Gastroesophageal sphincter (tissue), 4 donors: ENCODE measurements around the gene TMEM178B. TPM values are rescaled to one million over a fixed set of nuclear protein-coding genes. Genes with fewer than 3 reads are reported as not detected.
"Not testable (repeated sequence)": the region's sequence is repeated elsewhere in the genome, so short reads cannot be mapped to it uniquely, and the experiment has no call there.

ENCODE experiments used
- ATAC-seq: fragments of 150-250 bp; one replicate; pipeline ENCODE4 v1.9.1; 2016; ENCODE audit warnings: mild to moderate bottlenecking, moderate library complexity
- H3K27ac ChIP-seq, 4 donors: fragments of 200-600 bp; sonication (generic) in 3 of 4; 1 replicate in 3 of 4; 2 replicates in 1 of 4; pipeline ENCODE4 v1.5.1; 2016 to 2019
- H3K27me3 ChIP-seq: fragments of 200-600 bp; sonication (generic); one replicate; pipeline ENCODE4 v1.5.1; 2019
- H3K36me3 ChIP-seq, 2 donors: fragments of 200-600 bp; sonication (generic); one replicate each; pipeline ENCODE4 v1.5.1; 2019; ENCODE audit warnings: control low read depth in 1 of 2
- H3K4me1 ChIP-seq, 3 donors: fragments of 200-600 bp; sonication (generic); 1 replicate in 2 of 3; 2 replicates in 1 of 3; pipeline ENCODE4 v1.5.1; 2016 to 2019; ENCODE audit warnings: control low read depth in 2 of 3
- H3K4me3 ChIP-seq, 2 donors: fragments of 200-600 bp; sonication (generic); one replicate each; pipeline ENCODE4 v1.5.1; 2019; ENCODE audit warnings: mild to moderate bottlenecking in 1 of 2, moderate library complexity in 1 of 2
- H3K9me3 ChIP-seq, 3 donors: fragments of 200-600 bp; sonication (generic); one replicate each; pipeline ENCODE4 v1.5.1; 2017 to 2019; ENCODE audit warnings: control low read depth in 2 of 3
- EP300 ChIP-seq: sonication (generic); formaldehyde crosslinking; IDR thresholded peaks from one replicate; pipeline ENCODE4 v1.6.1; 2017; ENCODE audit warnings: antibody characterized with exemption, mild to moderate bottlenecking
- POLR2A ChIP-seq, 2 donors: fragments of 450-650 bp; IDR thresholded peaks; one replicate each; pipeline ENCODE4 v1.6.1; 2017; ENCODE audit warnings: antibody characterized with exemption in 2 of 2, mild to moderate bottlenecking in 2 of 2, moderate library complexity in 1 of 2
- POLR2AphosphoS5 ChIP-seq: sonication (generic); formaldehyde crosslinking; IDR thresholded peaks from one replicate; pipeline ENCODE4 v1.6.1; 2017; ENCODE audit warnings: antibody characterized with exemption
- WGBS, 2 donors: methylation state at CpG; one replicate each; pipeline ENCODE4 v1.1.5; 2018; ENCODE audit warnings: low coverage in 1 of 2; 5-methylcytosine and 5-hydroxymethylcytosine counted together
- total RNA-seq, 4 donors: library from RNA; depleted of rRNA; stranded (reverse); fragments of >200 nt; gene quantifications; one replicate each; pipeline ENCODE4 v1.1.0, GENCODE V29; 2016
- TF ChIP-seq, protein P1 (sequence below), 4 experiments: fragments of 200-600 bp in 2 of 4; fragments of 450-650 bp in 2 of 4; sonication (generic) in 1 of 4; IDR thresholded peaks; one replicate each; pipeline ENCODE4 v1.5.1; 2017 to 2019; ENCODE audit warnings: antibody characterized with exemption in 4 of 4, mild to moderate bottlenecking in 2 of 4, moderate library complexity in 2 of 4

The TMEM178B gene
- total RNA-seq, 4 donors from 2014 or later = 0.62 to 1.4 (median 1.0) TPM

DNA sequence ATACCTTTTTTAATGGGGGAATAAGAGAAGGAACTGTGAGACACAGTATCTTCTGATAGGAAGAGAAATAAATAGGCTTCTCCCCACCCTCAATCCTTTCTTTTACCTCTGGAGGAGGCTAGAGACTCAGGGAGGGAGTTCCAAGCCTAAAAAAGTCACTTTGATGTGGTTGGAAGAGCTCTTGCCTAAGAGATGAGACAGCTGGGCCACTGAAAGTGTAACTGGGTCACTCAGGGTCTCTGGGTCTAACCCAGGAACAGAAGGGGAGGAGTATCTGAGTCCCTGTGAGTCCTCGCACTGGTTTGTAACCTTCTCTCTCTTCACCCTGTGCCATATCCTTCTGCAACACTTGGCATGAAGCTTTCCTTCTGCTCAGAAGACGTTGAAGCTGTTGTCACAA, 254.4 kb downstream of the TMEM178B start:
- TF ChIP-seq EP300 (no peak), POLR2AphosphoS5 (no peak), POLR2A (IDR thresholded peaks at IDR 0.05) (no peak)
- TF ChIP-seq, protein P1, sequence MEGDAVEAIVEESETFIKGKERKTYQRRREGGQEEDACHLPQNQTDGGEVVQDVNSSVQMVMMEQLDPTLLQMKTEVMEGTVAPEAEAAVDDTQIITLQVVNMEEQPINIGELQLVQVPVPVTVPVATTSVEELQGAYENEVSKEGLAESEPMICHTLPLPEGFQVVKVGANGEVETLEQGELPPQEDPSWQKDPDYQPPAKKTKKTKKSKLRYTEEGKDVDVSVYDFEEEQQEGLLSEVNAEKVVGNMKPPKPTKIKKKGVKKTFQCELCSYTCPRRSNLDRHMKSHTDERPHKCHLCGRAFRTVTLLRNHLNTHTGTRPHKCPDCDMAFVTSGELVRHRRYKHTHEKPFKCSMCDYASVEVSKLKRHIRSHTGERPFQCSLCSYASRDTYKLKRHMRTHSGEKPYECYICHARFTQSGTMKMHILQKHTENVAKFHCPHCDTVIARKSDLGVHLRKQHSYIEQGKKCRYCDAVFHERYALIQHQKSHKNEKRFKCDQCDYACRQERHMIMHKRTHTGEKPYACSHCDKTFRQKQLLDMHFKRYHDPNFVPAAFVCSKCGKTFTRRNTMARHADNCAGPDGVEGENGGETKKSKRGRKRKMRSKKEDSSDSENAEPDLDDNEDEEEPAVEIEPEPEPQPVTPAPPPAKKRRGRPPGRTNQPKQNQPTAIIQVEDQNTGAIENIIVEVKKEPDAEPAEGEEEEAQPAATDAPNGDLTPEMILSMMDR (IDR thresholded peaks at IDR 0.05) = no peak
- Histone ChIP-seq H3K9me3 (peaks cover 0 to 4% (median 0%) of the 10 kb centered on the region in 3 donors), H3K27ac (no peak overlapping the region), H3K4me1 (peaks cover 0 to 4% (median 0%) of the 10 kb centered on the region in 3 donors), H3K36me3 (no peaks in the 10 kb centered on the region), H3K4me3 (no peak overlapping the region), H3K27me3 (no peaks in the 10 kb centered on the region)
- no peak for ATAC-seq
- WGBS, 2 donors = 37% methylated on average over 2 of the region's 2 CpGs; no CpG with 5 or more reads in 1 of the 2 donors

DNA sequence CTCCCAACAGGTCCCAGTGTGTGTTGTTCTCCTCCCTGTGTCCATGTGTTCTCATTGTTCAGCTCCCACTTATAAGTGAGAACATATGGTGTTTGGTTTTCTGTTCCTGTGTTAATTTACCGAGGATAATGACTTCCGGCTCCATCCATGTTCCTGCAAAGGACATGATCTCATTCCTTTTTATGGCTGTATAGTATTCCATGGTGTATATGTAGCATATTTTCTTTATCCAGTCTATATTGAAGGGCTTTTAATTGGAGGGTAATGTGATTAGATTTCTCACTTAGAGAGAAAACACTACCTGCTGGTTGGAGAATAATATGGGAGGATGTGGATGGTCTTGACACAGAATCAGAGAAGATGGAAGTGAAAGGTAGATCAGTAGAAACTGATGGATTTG, 256.4 kb downstream of the TMEM178B start:
- not testable (repeated sequence) for H3K9me3 ChIP-seq, H3K27me3 ChIP-seq, H3K36me3 ChIP-seq, H3K4me3 ChIP-seq, ATAC-seq, H3K27ac ChIP-seq, H3K4me1 ChIP-seq
- 74 to 82% methylated on average over 2 of the region's 2 CpGs for WGBS, 2 donors

DNA sequence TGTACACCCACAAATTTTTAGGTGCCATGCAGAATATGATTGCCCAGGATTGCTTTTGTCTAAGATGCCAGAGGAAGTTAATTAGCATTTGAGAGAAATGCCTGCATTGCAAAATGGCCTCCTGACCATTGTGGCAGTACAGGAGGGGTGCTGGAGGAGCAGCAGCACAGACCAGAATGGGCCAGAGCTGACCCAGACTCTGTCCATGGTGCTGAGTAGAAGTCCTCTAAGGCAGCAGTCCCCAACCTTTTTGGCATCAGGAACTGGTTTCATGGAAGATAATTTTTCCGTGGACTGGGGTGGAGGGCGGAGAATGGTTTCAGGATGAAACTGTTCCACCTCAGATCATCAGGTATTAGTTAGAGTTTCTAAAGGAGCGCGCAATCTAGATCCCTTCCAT, 259.6 kb downstream of the TMEM178B start:
- no peak for ATAC-seq
- WGBS, 2 donors = 50% methylated on average over 2 of the region's 4 CpGs; no CpG with 5 or more reads in 1 of the 2 donors

DNA sequence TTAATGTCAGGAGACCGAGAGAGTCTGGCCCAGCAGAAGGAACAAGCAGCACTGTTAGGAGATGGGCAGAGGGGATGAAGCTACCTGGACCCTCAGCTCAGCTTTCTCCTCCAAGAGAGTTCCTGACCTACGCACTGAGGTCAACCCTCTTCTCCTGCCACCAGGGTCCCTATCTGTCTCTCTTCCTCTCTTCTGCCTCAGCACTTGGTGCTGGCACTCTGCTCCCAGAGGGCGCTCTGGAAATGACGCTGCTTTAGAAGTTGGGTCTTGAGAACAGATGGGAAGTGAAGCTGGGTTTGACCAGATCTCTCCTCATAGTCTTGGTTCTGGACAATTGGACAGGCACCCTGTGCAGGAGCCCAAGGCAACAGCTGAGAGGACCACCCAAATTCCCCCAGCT, 261.3 kb downstream of the TMEM178B start:
- peaks cover 0 to 2% (median 0%) of the 10 kb centered on the region in 3 donors for H3K9me3 ChIP-seq
- WGBS, 2 donors = 100% methylated on average over 1 of the region's 4 CpGs; no CpG with 5 or more reads in 1 of the 2 donors
- no peak for TF ChIP-seq POLR2A (IDR thresholded peaks at IDR 0.05)
- no peak for TF ChIP-seq EP300
- no peak for TF ChIP-seq POLR2AphosphoS5

More for the DNA sequence above, 259.6 kb downstream of the TMEM178B start:
- TF ChIP-seq POLR2A (IDR thresholded peaks at IDR 0.05) (no peak), EP300 (no peak), POLR2AphosphoS5 (no peak)
- TF ChIP-seq, protein P1 (IDR thresholded peaks at IDR 0.05) = no peak
- H3K4me1 ChIP-seq = no peaks in the 10 kb centered on the region
- H3K27ac ChIP-seq = no peak overlapping the region
- no peak overlapping the region for H3K4me3 ChIP-seq
- peaks cover 0 to 4% (median 0%) of the 10 kb centered on the region in 3 donors for H3K9me3 ChIP-seq
- H3K36me3 ChIP-seq = no peaks in the 10 kb centered on the region
- H3K27me3 ChIP-seq = no peaks in the 10 kb centered on the region

DNA sequence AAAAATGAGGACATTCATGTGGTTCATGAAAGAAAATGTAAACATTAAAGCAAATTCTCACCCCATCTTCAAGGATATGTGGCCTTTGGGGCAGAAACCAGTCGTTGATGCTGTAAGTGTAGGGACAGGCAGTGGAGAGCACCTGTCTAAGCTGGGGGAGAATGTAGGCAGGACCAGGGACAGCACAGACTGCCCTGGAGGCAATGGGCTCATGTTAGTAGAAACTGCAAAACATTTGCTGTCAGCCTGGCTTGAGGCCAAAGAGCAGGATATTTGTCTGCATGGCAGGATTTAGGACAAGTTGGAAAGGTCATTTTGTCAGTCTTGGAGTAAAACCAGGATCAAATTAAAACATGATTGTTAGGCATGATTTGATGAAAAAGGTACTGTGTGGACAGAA, 265.7 kb downstream of the TMEM178B start:
- WGBS, 2 donors = 18 to 67% methylated on average over 1 of the region's 1 CpG
- no peak overlapping the region for H3K4me3 ChIP-seq
- no peaks in the 10 kb centered on the region for H3K4me1 ChIP-seq
- no peaks in the 10 kb centered on the region for H3K36me3 ChIP-seq
- ATAC-seq = no peak
- no peak overlapping the region for H3K27ac ChIP-seq
- TF ChIP-seq, protein P1 (IDR thresholded peaks at IDR 0.05) = no peak
- TF ChIP-seq EP300 = no peak
- TF ChIP-seq POLR2AphosphoS5 = no peak
- no peak for TF ChIP-seq POLR2A (IDR thresholded peaks at IDR 0.05)
- no peaks in the 10 kb centered on the region for H3K27me3 ChIP-seq
- no peaks in the 10 kb centered on the region for H3K9me3 ChIP-seq

More for the DNA sequence above, 261.3 kb downstream of the TMEM178B start:
- no peak for ATAC-seq
- Histone ChIP-seq H3K36me3 (no peaks in the 10 kb centered on the region), H3K4me3 (no peak overlapping the region), H3K27me3 (no peaks in the 10 kb centered on the region), H3K4me1 (no peaks in the 10 kb centered on the region), H3K27ac (no peak overlapping the region)

DNA sequence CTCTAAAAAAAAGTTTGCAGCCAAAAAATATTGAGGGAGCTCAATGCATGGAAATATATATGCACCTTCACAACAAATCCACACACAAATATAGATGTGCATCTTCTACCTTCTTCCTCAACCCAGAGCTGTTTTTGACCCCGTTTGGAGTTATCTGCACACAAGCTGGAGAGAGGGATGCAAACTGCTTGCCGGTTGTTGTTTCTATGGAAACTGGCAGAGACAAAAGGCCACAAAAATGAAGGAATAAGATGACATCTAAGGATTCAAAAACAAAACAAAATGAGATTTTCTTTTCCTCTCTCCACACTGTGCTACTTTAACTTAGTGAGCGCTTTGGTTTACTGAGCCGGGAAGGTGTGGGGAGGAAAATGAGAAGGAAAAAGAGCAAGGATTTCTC, 267.1 kb downstream of the TMEM178B start:
- Histone ChIP-seq H3K27me3 (no peaks in the 10 kb centered on the region), H3K36me3 (no peaks in the 10 kb centered on the region), H3K4me1 (no peaks in the 10 kb centered on the region), H3K4me3 (no peak overlapping the region), H3K27ac (no peak overlapping the region), H3K9me3 (no peaks in the 10 kb centered on the region)
- ATAC-seq = no peak
- 52 to 64% methylated on average over 3 to 4 of the region's 4 CpGs for WGBS, 2 donors
- no peak for TF ChIP-seq POLR2A (IDR thresholded peaks at IDR 0.05)
